SH-SY5Y (cell line): ENCODE data around the gene VPS8.

Experiments used
- GATA2 ChIP-seq: IDR thresholded peaks from 2 replicates; pipeline ENCODE4 v1.6.1; 2011; ENCODE audit warnings: mild to moderate bottlenecking, low read depth, low read length
- GATA3 ChIP-seq: IDR thresholded peaks from 2 replicates; pipeline ENCODE4 v1.6.1; 2011; ENCODE audit warnings: low read depth, mild to moderate bottlenecking, low read length, moderate library complexity

Gene VPS8

DNA sequence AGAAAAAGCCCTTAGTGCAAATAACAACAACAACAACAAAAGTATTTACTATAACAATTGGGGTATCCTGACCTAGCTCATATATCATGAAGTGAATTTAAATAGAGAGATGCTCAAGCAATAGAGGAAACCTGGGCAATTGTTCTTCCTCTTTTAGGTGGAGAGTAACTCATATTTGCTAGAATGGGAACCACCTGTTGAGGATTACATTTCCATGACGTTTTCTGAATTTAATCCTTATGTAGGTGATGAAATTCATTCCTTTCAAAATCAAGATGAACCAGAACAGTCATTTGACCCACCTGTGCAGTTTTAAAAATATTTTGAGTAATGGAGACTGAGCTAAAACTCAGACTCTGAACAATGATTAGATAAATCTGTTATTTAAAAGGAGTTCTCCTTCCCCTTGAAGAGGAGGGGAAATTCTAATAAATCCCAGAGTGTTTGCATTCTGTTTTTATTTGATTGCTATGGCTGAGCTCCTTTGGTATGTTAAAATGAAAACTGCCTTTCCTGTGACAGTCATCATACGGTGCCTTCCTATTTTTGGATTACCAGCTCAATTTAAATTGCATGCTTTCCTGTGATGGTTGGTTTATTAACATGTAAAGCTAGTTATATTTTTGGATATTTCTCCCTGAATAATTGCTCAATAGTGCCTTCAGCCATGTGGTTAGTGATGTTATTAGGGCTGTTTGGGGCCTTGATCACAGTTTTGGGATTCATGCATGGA lies 24.3 kb downstream of the VPS8 start:
- no peak for TF ChIP-seq GATA2

DNA sequence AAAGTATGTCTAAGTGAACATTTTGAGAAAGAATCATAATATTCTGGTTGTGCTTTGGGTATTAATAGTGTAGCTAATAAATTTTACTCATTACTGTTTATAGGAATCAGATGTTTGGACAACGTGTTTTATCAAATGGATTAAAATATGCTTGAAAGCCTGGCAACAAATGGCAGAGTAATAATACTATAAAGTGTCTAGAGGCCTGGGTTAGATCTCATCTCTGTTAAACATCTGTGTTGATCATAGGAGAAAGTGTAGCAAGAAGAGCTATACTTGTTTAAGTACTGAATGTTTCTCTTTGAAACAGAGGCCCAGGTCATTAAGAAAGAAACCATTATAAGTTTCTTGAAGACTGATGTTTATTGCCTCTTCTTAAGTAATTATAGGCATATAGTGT lies 30.5 kb downstream of the VPS8 start:
- no peak for TF ChIP-seq GATA2
- TF ChIP-seq GATA3: no peak

DNA sequence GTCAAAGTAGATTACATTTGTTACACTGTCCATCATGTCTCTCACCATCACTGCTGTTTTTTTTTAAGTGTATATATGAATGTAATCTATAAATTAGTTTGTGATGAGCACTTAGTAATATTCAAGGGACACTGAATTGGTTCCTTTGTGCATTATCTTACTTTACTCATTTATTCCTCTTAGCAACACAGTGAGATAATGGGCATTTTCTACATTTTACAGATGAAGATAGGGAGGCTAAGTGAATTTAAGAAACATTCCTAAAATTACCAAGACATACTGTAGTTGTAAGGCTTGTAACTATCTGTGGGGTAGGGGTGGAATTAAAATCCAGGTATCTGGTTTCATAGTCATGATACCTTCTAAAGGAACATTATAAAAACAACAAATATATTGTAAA lies 33.9 kb downstream of the VPS8 start:
- no peak for TF ChIP-seq GATA3
- no peak for TF ChIP-seq GATA2

- no peak for TF ChIP-seq GATA2
- TF ChIP-seq GATA3: no peak
These were observed 34.5 kb downstream of the VPS8 start for GRCh38 chr3:184846496-184846895.

DNA sequence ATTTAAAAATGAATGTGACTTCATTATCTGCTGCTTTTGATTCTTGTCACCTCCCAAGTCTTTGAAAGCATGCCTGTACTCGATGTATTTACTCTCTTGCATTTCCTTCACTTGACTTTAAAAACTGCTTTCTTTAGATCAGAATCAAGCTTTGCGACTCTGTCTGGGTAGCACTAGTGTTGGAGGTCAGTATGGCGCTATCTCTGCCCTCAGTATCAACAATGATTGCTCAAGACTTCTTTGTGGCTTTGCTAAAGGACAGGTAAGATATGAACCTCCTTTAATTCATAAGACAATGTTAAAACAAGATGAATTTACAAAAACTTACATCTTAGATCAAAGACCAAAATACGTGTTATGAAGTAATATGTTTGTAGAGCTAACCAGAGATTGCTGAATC lies 37.0 kb downstream of the VPS8 start:
- no peak for TF ChIP-seq GATA3
- no peak for TF ChIP-seq GATA2

GRCh38 chr3:184850201-184850600 lies 38.2 kb downstream of the VPS8 start:
- TF ChIP-seq GATA3: no peak
- TF ChIP-seq GATA2: no peak

- no peak for TF ChIP-seq GATA3
- no peak for TF ChIP-seq GATA2
These were observed 45.1 kb downstream of the VPS8 start for GRCh38 chr3:184857099-184857498.

DNA sequence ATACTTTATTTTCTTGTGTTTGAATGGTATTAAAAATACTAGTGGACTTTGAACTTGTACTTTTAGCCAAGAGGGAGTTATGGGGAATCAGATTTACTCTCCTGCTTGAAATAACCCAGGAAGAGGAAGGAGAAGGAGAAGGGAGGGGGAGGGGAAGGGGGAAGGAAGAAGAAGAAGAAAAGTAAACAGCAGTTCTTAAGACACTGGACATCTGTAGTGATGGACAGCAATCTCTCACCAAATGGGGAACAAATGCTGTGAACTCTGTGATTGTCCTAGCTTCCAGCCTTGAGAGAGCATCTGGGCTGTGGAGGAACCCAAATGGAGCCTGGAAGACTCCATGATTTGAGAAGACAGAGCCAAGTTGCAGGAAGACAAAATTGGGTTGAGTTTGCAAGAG lies 52.0 kb downstream of the VPS8 start:
- TF ChIP-seq GATA2 (no peak), GATA3 (no peak)

DNA sequence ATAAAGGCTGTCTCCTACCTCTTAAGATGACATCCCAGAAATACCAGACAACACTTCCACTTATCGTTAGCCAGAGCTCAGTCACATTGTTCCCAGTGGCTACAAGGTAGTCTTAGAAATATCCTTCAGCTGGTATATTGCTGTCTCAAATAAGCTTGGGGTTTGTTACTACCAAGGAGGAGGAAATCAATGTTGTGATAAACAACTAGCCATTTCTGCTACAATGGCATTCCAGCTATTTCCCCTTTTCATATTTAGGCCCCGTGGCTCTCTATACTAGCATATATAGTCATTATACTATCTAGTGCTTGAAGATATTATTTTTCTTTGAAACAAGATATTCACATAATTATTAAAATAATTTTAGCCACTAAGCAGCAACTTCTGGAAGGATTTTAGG lies 56.5 kb downstream of the VPS8 start:
- no peak for TF ChIP-seq GATA3
- no peak for TF ChIP-seq GATA2

GRCh38 chr3:184872200-184872599 lies 60.2 kb downstream of the VPS8 start:
- TF ChIP-seq GATA3 (no peak), GATA2 (no peak)

DNA sequence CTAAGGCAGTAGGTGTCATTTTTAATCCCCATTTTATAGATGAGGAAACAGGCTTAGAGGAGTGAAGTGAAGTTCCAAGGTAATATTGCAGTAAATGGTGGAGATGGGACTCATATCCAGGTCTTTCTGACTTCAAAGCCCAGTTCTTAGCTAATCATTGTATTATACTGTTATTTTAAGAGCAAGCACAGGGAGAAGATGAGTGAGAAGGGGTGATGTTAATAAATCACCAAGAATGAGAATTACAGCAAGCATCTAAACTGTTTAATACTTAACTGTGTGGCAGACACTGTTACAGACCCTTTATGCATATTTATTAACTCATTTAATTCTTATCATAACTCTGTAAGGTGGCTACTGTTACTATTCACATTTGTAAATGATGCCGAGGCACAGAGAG lies 61.2 kb downstream of the VPS8 start:
- TF ChIP-seq GATA2: no peak
- no peak for TF ChIP-seq GATA3

DNA sequence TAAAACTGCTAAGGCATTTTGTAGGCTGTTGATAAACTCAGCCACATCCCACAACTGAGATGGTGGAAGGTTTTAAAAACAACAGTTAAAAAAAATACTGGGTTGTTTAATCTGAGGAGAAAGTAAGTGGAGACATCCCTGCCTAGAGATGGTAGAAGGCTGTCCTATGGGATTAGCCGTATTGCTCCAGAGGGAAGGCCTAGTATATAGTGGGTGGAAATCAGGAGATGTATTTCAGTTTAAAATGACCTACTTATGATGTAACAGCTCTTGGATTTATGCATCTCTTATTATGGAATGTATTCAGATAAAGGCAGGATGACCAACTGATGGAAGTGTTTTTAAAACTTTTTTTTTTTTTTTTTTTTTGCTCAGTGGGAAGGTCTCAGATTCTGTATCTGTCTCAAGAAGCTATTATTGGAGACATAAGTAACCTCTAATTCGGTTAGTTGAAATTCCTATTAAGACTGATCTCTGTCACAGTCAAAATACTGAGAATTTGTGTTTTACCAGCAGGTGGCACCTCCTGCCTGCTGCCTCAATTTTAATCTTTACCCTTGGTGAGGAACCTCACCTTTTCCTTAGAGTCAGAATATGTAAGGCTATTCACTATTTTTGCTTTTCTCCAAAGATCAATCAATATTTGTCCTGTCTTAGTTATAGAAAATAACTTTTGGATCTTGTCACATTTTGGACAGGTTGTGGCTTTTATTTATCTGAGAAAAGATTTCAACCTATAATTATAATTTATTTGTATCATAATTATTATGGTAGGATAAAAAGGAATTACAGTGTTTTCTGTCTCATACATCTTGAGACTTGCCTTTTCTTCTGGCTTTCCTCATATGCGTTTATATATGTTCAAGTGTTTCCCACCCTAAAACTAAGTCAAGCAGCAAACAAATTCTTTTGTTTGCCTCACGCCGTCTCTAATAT lies 63.0 kb downstream of the VPS8 start:
- TF ChIP-seq GATA2 (no peak), GATA3 (no peak)

- TF ChIP-seq GATA2 (no peak), GATA3 (no peak)
These were observed 68.5 kb downstream of the VPS8 start for GRCh38 chr3:184880276-184881019.

DNA sequence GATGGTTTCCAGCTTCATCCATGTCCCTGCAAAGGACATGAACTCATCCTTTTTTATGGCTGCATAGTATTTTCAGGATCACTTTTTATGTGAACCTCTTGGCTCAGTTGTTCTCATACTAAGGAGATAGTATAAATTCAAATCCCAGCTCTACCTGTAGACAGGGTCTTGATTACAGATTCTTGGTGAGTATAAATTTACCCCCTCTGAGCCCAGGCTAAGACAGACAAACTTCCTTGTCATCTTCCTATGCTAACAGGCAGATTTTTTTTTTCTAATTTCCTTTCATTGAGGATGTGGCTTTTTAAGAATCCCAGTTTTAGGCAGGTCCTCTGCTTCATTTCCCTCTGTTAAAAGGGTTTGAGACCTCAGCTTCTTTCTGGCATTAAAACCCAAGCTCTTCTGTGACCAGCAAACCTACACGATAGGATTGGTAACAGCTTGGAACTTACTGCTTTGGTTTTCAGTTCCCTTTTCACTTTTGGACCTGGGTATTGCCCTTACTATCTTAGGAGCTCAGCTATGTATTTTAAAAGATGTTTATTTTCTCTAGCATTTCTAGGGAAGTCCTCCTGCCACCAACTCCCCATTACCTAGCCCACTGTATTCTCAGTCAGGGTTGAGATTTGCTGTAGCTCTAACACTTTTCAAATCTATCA lies 72.5 kb downstream of the VPS8 start:
- no peak for TF ChIP-seq GATA3
- TF ChIP-seq GATA2: no peak
